HCT116 (cell line): Measurements from ENCODE around the gene PCDH9. TPM values are rescaled to one million over a fixed set of nuclear protein-coding genes. Genes with fewer than 3 reads are reported as not detected.

ENCODE experiments used
- ATAC-seq: fragments of 200-7000 bp; cut with Tn5 transposase; 2 replicates; pipeline ENCODE4 v1.9.1; 2020; ENCODE audit warnings: mild to moderate bottlenecking, moderate library complexity
- BruUV-seq: library from RNA; stranded (reverse); fragments of 400-500 nt; replicated peaks from 2 replicates; lab custom pipeline; 2021; lab: Mats Ljungman, UMichigan
- CTCF ChIA-PET: fragments of 300-600 bp; sonication (Branson Sonifier 250); formaldehyde crosslinking; loops from one replicate; lab custom pipeline; 2021; ENCODE audit warnings: antibody characterized with exemption; lab: Charles Lee
- POLR2A ChIA-PET: fragments of 300-600, 350-600 bp; sonication (Branson Sonifier 250); formaldehyde crosslinking; loops from one replicate; lab custom pipeline; 2021; ENCODE audit warnings: antibody characterized with exemption; lab: Charles Lee
- RAD21 ChIA-PET, 2 experiments: fragments of 300-600 bp; sonication (Branson Sonifier 250); formaldehyde crosslinking; loops; one replicate each; lab custom pipeline; 2023; ENCODE audit warnings: low total read pairs in 2 of 2; ENCODE audit not compliant: uncharacterized antibody in 2 of 2, unreplicated experiment in 2 of 2, low non-redundant PET in 1 of 2; lab: Charles Lee
- DNase-seq: peaks from one replicate; pipeline ENCODE4 v3.0.0-alpha.2; 2010; ENCODE audit warnings: low read depth, low spot score
- H2AFZ ChIP-seq: fragments of 200-600 bp; shearing (Covaris generic), sonication (generic); 2 replicates; pipeline ENCODE4 v1.6.1; 2017; ENCODE audit warnings: low read depth, mixed run types, mixed read lengths, antibody characterized with exemption, low read length; ENCODE audit not compliant: poor library complexity, severe bottlenecking
- H3K27ac ChIP-seq: 2 replicates; pipeline ENCODE4 v1.5.1; 2012; ENCODE audit warnings: low read depth, low read length
- H3K27me3 ChIP-seq: fragments of 200-600 bp; sonication (generic); 2 replicates; pipeline ENCODE4 v1.6.1; 2016; ENCODE audit warnings: mixed run types, low read length, mixed read lengths; ENCODE audit not compliant: insufficient read depth
- H3K36me3 ChIP-seq, 2 experiments: fragments of 200-500 bp in 1 of 2; fragments of 200-600 bp in 1 of 2; sonication (Bioruptor generic) in 1 of 2; sonication (generic) in 1 of 2; 2 replicates each; pipeline versions ENCODE4 v1.5.1 to v1.6.1; 2014 to 2016; ENCODE audit warnings: low read length in 2 of 2, inconsistent platforms in 1 of 2, mixed read lengths in 1 of 2, mixed run types in 1 of 2; ENCODE audit not compliant: insufficient read depth in 2 of 2, control insufficient read depth in 1 of 2
- H3K4me1 ChIP-seq, 2 experiments: fragments of 200-600 bp in 1 of 2; sonication (generic) in 1 of 2; 2 replicates each; pipeline versions ENCODE4 v1.5.1 to v1.6.1; 2012 to 2017; ENCODE audit warnings: low read length in 2 of 2, inconsistent platforms in 1 of 2, mild to moderate bottlenecking in 1 of 2, mixed read lengths in 1 of 2, mixed run types in 1 of 2, moderate library complexity in 1 of 2; ENCODE audit not compliant: insufficient read depth in 2 of 2, control insufficient read depth in 1 of 2
- H3K4me2 ChIP-seq: fragments of 200-600 bp; sonication (generic); 2 replicates; pipeline ENCODE4 v1.6.1; 2017; ENCODE audit warnings: mixed run types, low read length, mixed read lengths
- H3K4me3 ChIP-seq, 2 experiments: fragments of 200-600 bp in 1 of 2; sonication (generic) in 1 of 2; replicated peaks in 1 of 2; 2 replicates each; pipeline ENCODE4 v1.5.1; 2011 to 2016; ENCODE audit warnings: low read length in 2 of 2, control low read depth in 1 of 2, low read depth in 1 of 2, mild to moderate bottlenecking in 1 of 2, mixed read lengths in 1 of 2, mixed run types in 1 of 2
- H3K79me2 ChIP-seq: fragments of 200-600 bp; sonication (generic); 2 replicates; pipeline ENCODE4 v1.6.1; 2017; ENCODE audit warnings: mild to moderate bottlenecking, mixed run types, low read length, moderate library complexity, mixed read lengths; ENCODE audit not compliant: insufficient read depth
- H3K9ac ChIP-seq: fragments of 200-600 bp; sonication (generic); 2 replicates; pipeline ENCODE4 v1.6.1; 2016; ENCODE audit warnings: low read length, mixed read lengths
- H3K9me2 ChIP-seq: fragments of 200-600 bp; sonication (generic), shearing (Covaris generic); 2 replicates; pipeline ENCODE4 v1.6.1; 2017; ENCODE audit warnings: mixed run types, mild to moderate bottlenecking, moderate library complexity; ENCODE audit not compliant: insufficient read depth
- H3K9me3 ChIP-seq, 2 experiments: fragments of 200-500 bp in 1 of 2; fragments of 200-600 bp in 1 of 2; sonication (Bioruptor generic) in 1 of 2; sonication (generic) in 1 of 2; 2 replicates each; pipeline ENCODE4 v1.6.1; 2014 to 2017; ENCODE audit warnings: low read length in 2 of 2, mixed read lengths in 2 of 2, inconsistent platforms in 1 of 2, low read depth in 1 of 2, mild to moderate bottlenecking in 1 of 2, mixed run types in 1 of 2, moderate library complexity in 1 of 2; ENCODE audit not compliant: control insufficient read depth in 1 of 2, insufficient read depth in 1 of 2
- H4K20me1 ChIP-seq: fragments of 200-600 bp; sonication (generic), shearing (Covaris generic); 2 replicates; pipeline ENCODE4 v1.6.1; 2017; ENCODE audit warnings: mixed run types, mild to moderate bottlenecking, moderate library complexity; ENCODE audit not compliant: insufficient read depth
- ATF3 ChIP-seq: IDR thresholded peaks from 2 replicates; pipeline ENCODE4 v1.6.1; 2012
- EGR1 ChIP-seq: IDR thresholded peaks from 2 replicates; pipeline ENCODE4 v1.6.1; 2012; ENCODE audit warnings: low read depth
- ELF1 ChIP-seq: IDR thresholded peaks from 2 replicates; pipeline ENCODE4 v1.6.1; 2012; ENCODE audit warnings: low read depth, borderline replicate concordance
- EZH2phosphoT487 ChIP-seq: fragments of 200-600 bp; IDR thresholded peaks from 2 replicates; pipeline ENCODE4 v1.6.1; 2018; ENCODE audit warnings: antibody characterized with exemption, borderline replicate concordance
- JUND ChIP-seq: IDR thresholded peaks from 2 replicates; pipeline ENCODE4 v1.6.1; 2012
- MAX ChIP-seq: IDR thresholded peaks from 2 replicates; pipeline ENCODE4 v1.6.1; 2012
- POLR2A ChIP-seq: IDR thresholded peaks from 2 replicates; pipeline ENCODE4 v1.7.0; 2011; ENCODE audit warnings: borderline replicate concordance; ENCODE audit not compliant: insufficient read depth, insufficient read length; ENCODE audit errors: extremely low read depth
- RAD21 ChIP-seq: IDR thresholded peaks from 2 replicates; pipeline ENCODE4 v1.6.1; 2012; ENCODE audit warnings: low read depth, mild to moderate bottlenecking
- SIN3A ChIP-seq: IDR thresholded peaks from 2 replicates; pipeline ENCODE4 v1.6.1; 2012; ENCODE audit warnings: low read depth
- SP1 ChIP-seq: IDR thresholded peaks from 2 replicates; pipeline ENCODE4 v1.6.1; 2012; ENCODE audit warnings: low read depth
- SRF ChIP-seq: IDR thresholded peaks from 2 replicates; pipeline ENCODE4 v1.6.1; 2012; ENCODE audit warnings: low read depth
- TCF7L2 ChIP-seq: IDR thresholded peaks from 2 replicates; pipeline ENCODE4 v1.7.0; 2011; ENCODE audit warnings: borderline replicate concordance, inconsistent platforms; ENCODE audit not compliant: insufficient read depth, insufficient read length; ENCODE audit errors: extremely low read depth
- ZFX ChIP-seq: fragments of 450-650 bp; IDR thresholded peaks from 2 replicates; pipeline ENCODE4 v1.6.1; 2017
- ZNF274 ChIP-seq: fragments of 200-500 bp; sonication (Bioruptor generic); IDR thresholded peaks from 2 replicates; pipeline ENCODE4 v1.6.1; 2014; ENCODE audit warnings: mild to moderate bottlenecking, low read depth, low read length, inconsistent platforms
- intact Hi-C: fragments of 100-400 bp; cut with micrococcal nuclease; formaldehyde crosslinking; loops from 2 replicates; pipeline ENCODE4 v1.10.0; 2022
- total RNA-seq: library from RNA; stranded (reverse); gene quantifications from one replicate; pipeline ENCODE4 v1.2.1, GENCODE V29; 2021; ENCODE audit not compliant: unreplicated experiment
- TF ChIP-seq, protein P1 (sequence below): IDR thresholded peaks from 2 replicates; pipeline ENCODE4 v1.6.1; 2011; ENCODE audit warnings: mild to moderate bottlenecking, low read length, moderate library complexity; ENCODE audit not compliant: insufficient replicate concordance; ENCODE audit errors: extremely low read depth

PCDH9 gene
- total RNA-seq, 1 experiment from 2014 or later, result 0.02 TPM

- TF ChIP-seq, protein P1, sequence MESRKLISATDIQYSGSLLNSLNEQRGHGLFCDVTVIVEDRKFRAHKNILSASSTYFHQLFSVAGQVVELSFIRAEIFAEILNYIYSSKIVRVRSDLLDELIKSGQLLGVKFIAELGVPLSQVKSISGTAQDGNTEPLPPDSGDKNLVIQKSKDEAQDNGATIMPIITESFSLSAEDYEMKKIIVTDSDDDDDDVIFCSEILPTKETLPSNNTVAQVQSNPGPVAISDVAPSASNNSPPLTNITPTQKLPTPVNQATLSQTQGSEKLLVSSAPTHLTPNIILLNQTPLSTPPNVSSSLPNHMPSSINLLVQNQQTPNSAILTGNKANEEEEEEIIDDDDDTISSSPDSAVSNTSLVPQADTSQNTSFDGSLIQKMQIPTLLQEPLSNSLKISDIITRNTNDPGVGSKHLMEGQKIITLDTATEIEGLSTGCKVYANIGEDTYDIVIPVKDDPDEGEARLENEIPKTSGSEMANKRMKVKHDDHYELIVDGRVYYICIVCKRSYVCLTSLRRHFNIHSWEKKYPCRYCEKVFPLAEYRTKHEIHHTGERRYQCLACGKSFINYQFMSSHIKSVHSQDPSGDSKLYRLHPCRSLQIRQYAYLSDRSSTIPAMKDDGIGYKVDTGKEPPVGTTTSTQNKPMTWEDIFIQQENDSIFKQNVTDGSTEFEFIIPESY, result no peak
- no peak for TF ChIP-seq POLR2A
- TF ChIP-seq ZFX, result no peak
Measured at GRCh38 chr13:66347486-66348117, 882.5 kb downstream of the PCDH9 start (continued).

GRCh38 chr13:66345971-66346370 is 884.2 kb downstream of the PCDH9 start:
- Histone ChIP-seq H3K4me3 (no peak overlapping the region), H3K79me2 (no peaks in the 10 kb centered on the region), H3K9ac (no peak overlapping the region)
- TF ChIP-seq EZH2phosphoT487, result no peak
- TF ChIP-seq ZFX, result no peak
- TF ChIP-seq ZNF274, result no peak
- TF ChIP-seq EGR1, result no peak
- TF ChIP-seq SRF, result no peak
- TF ChIP-seq TCF7L2, result no peak
- TF ChIP-seq ATF3, result no peak
- no peak for TF ChIP-seq JUND
- TF ChIP-seq SIN3A, result no peak
- TF ChIP-seq RAD21, result no peak
- TF ChIP-seq SP1, result no peak
- no peak for TF ChIP-seq MAX
- no peak for TF ChIP-seq ELF1
- TF ChIP-seq, all 23 proteins: peak for 0
- ChIA-PET POLR2A (no interaction called here), CTCF (no interaction called here), RAD21 (no interaction called here)
- intact Hi-C loops, result no loop called here
- Histone ChIP-seq H3K36me3 (no peaks in the 10 kb centered on the region), H3K9me2 (no peaks in the 10 kb centered on the region), H3K9me3 (no peaks in the 10 kb centered on the region), H4K20me1 (no peaks in the 10 kb centered on the region), H2AFZ (no peak overlapping the region), H3K27ac (no peak overlapping the region), H3K27me3 (no peaks in the 10 kb centered on the region), H3K4me1 (no peaks in the 10 kb centered on the region), H3K4me2 (no peak overlapping the region)
- ATAC-seq, result no peak
- no peak for DNase-seq
- BruUV-seq, result no TSS peak
